Spleen (tissue), 7 donors: Measurements from ENCODE around the gene CCDC148.

Experiments
- POLR2A ChIP-seq, 3 donors: fragments of 450-650 bp; IDR thresholded peaks; one replicate each; pipeline ENCODE4 v1.5.1; 2017; ENCODE audit warnings: antibody characterized with exemption in 3 of 3, mild to moderate bottlenecking in 1 of 3
- POLR2AphosphoS5 ChIP-seq, 3 donors: sonication (generic); formaldehyde crosslinking; IDR thresholded peaks; one replicate each; pipeline ENCODE4 v1.5.1; 2017; ENCODE audit warnings: antibody characterized with exemption in 3 of 3
- TF ChIP-seq, protein P1 (sequence below), 11 experiments: fragments of 200-600 bp in 7 of 11; fragments of 450-650 bp in 4 of 11; sonication (generic) in 4 of 11; IDR thresholded peaks in 8 of 11; conservative IDR thresholded peaks in 3 of 11; 1 replicate in 7 of 11; 2 replicates in 4 of 11; pipeline versions ENCODE4 v1.4.0 to v1.8.0; 2016 to 2021; ENCODE audit warnings: antibody characterized with exemption in 11 of 11, inconsistent platforms in 4 of 11, mild to moderate bottlenecking in 1 of 11
- donor health status: DM: no; HTN: no; CAD: no; lungs with moderate emphysema.
- donor health status: DM: no; HTN: no; CAD: no.
- donor health status: DM: no; HTN: no; CAD: no.

DNA sequence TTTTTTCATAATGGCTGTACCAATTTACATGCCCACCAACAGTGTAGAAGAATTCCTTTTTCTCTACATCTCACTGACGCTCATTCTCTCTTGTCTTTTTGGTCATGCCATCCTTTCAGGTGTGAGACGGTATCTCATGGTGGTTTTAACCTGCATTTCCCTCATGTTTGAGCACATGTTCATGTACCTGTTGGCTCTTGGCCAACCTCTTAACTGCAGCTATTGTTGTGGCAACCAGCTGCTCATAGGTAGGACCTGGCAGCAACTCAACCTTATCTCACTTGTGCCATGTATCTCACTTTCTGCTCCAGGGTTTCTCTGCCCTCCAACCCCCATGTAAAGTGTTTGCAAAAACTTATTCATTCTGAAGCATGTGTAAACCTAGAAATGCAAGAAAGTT lies 187.4 kb downstream of the CCDC148 start:
- TF ChIP-seq, protein P1, sequence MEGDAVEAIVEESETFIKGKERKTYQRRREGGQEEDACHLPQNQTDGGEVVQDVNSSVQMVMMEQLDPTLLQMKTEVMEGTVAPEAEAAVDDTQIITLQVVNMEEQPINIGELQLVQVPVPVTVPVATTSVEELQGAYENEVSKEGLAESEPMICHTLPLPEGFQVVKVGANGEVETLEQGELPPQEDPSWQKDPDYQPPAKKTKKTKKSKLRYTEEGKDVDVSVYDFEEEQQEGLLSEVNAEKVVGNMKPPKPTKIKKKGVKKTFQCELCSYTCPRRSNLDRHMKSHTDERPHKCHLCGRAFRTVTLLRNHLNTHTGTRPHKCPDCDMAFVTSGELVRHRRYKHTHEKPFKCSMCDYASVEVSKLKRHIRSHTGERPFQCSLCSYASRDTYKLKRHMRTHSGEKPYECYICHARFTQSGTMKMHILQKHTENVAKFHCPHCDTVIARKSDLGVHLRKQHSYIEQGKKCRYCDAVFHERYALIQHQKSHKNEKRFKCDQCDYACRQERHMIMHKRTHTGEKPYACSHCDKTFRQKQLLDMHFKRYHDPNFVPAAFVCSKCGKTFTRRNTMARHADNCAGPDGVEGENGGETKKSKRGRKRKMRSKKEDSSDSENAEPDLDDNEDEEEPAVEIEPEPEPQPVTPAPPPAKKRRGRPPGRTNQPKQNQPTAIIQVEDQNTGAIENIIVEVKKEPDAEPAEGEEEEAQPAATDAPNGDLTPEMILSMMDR (IDR thresholded peaks at IDR 0.05 in 8 of 11, conservative IDR thresholded peaks at IDR 0.05 in 3 of 11) = no peak
- no peak for TF ChIP-seq POLR2A (IDR thresholded peaks at IDR 0.05)
- TF ChIP-seq POLR2AphosphoS5 (IDR thresholded peaks at IDR 0.05) = no peak
